ENCODE data around the gene GALM. TPM values are rescaled to one million over a fixed set of nuclear protein-coding genes. Genes with fewer than 3 reads are reported as not detected.
"Not testable (repeated sequence)": the region's sequence is repeated elsewhere in the genome, so short reads cannot be mapped to it uniquely, and the experiment has no call there.

Gene GALM
- total RNA-seq, 5 donors from 2014 or later (not counting 1 experiment from before 2014, with no cell fraction given), result 14.3 to 29.4 (median 17.3) TPM

DNA sequence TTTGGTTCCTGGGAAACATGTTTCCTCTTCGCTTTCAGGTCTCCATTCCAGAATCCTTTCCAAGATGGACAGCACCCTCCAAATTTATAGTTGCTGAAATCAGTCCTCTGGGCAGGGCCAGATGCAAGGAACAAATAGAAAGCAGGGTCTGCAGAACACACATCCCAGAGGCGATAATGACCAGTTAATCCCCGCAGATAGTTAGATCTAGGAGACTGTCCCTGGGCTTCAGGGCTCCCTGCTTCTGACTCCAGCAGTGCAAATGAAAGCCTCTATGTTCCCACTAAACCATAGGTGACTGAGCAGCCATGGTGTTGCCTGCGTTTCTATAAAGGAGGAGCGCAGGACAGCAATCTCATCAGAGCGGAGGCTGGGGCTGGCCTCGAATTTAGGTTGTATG lies 46.5 kb downstream of the GALM start:
- DNase-seq (no peak), ATAC-seq (replicated peaks in 1 of 4) (no peak)
- Histone ChIP-seq H3K4me3 (ENCODE audit: control insufficient read depth in 1 of 2, extremely low read depth in 1 of 2, low read length in 1 of 2) (no peak overlapping the region), H3K27me3 (replicated peaks in 1 of 2; ENCODE audit: control insufficient read depth in 2 of 2, extremely low read depth in 1 of 2, insufficient read depth in 2 of 2, low read length in 1 of 2) (no peaks in the 10 kb centered on the region), H3K36me3 (ENCODE audit: control insufficient read depth in 2 of 2, extremely low read depth in 1 of 2, insufficient read depth in 1 of 2, low read length in 1 of 2) (peaks cover 0 to 12% of the 10 kb centered on the region in 2 donors), H3K4me1 (ENCODE audit: control insufficient read depth in 1 of 2, extremely low read depth in 1 of 2, insufficient read depth in 2 of 2, low read length in 2 of 2) (peaks cover 17 to 42% of the 10 kb centered on the region in 2 experiments), H3K27ac (ENCODE audit: low read length) (no peak overlapping the region), H3K9me3 (no peaks in the 10 kb centered on the region)
- CTCF ChIA-PET, result interaction anchor here in 1 of 2 donors (0.6 kb wide), 1 partner anchor 14 kb away, joined by 3 read pairs; no protein-coding TSS in a partner anchor
- WGBS (ENCODE audit: insufficient coverage), result 100% methylated on average over 2 of the region's 7 CpGs
- Mint-ChIP-seq H3K27me3 (no peaks in the 10 kb centered on the region), H3K4me3 (no peak overlapping the region), H3K36me3 (peaks cover 38% of the 10 kb centered on the region), H3K9me3 (peaks cover 0 to 4% (median 0%) of the 10 kb centered on the region in 3 donors), H3K4me1 (peaks cover 36 to 75% (median 57%) of the 10 kb centered on the region in 3 donors), H3K27ac (peak overlapping the region; percentile 56 to 76)
- POLR2A ChIA-PET, result no interaction called here

DNA sequence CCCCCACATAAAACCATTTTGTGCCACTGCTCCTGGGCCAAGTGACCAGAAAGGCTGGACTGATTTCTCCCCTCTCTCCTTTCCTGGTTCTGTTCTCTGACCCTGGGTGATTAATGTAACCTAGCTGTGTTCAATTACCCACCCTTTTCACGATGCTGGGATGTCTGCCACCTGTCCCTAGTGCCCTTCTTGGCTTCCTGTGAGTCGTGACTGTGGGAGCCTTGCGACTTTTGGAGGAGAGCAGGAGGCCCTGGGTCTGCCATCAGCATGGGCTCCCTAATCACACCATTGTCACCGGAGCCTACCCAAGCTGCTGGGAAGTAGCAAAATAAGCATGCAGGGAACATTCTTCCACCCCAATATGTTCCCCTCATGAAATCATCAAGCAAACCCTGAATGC lies 47.0 kb downstream of the GALM start:
- peaks cover 35 to 71% (median 56%) of the 10 kb centered on the region in 3 donors for H3K4me1 Mint-ChIP-seq
- no peaks in the 10 kb centered on the region for H3K27me3 Mint-ChIP-seq
- ChIA-PET POLR2A (interaction anchor here in 1 of 2 donors (1.2 kb wide), 1 partner anchor 39 kb away, joined by 7 read pairs; the partner anchor contains the start of gene SRSF7), CTCF (interaction anchor here in 1 of 2 donors (1.2 to 1.3 kb wide), 2 partner anchors 31 to 131 kb away, joined by 4 to 9 read pairs; no protein-coding TSS in a partner anchor)
- no peak for ATAC-seq (replicated peaks in 1 of 4)
- WGBS (ENCODE audit: insufficient coverage), result no CpG with 5 or more reads among the region's 4 CpGs
- Histone ChIP-seq H3K9me3 (no peaks in the 10 kb centered on the region), H3K4me3 (ENCODE audit: control insufficient read depth in 1 of 2, extremely low read depth in 1 of 2, low read length in 1 of 2) (no peak overlapping the region), H3K4me1 (ENCODE audit: control insufficient read depth in 1 of 2, extremely low read depth in 1 of 2, insufficient read depth in 2 of 2, low read length in 2 of 2) (peaks cover 17 to 38% of the 10 kb centered on the region in 2 experiments), H3K36me3 (ENCODE audit: control insufficient read depth in 2 of 2, extremely low read depth in 1 of 2, insufficient read depth in 1 of 2, low read length in 1 of 2) (peaks cover 0 to 14% of the 10 kb centered on the region in 2 donors), H3K27ac (ENCODE audit: low read length) (peak overlapping the region; percentile 20), H3K27me3 (replicated peaks in 1 of 2; ENCODE audit: control insufficient read depth in 2 of 2, extremely low read depth in 1 of 2, insufficient read depth in 2 of 2, low read length in 1 of 2) (no peaks in the 10 kb centered on the region)
- H3K36me3 Mint-ChIP-seq, result peaks cover 38% of the 10 kb centered on the region
- H3K27ac Mint-ChIP-seq, result peak overlapping the region; percentile 63 to 76
- H3K9me3 Mint-ChIP-seq, result peaks cover 0 to 4% (median 0%) of the 10 kb centered on the region in 3 donors
- H3K4me3 Mint-ChIP-seq, result no peak overlapping the region
- no peak for DNase-seq

DNA sequence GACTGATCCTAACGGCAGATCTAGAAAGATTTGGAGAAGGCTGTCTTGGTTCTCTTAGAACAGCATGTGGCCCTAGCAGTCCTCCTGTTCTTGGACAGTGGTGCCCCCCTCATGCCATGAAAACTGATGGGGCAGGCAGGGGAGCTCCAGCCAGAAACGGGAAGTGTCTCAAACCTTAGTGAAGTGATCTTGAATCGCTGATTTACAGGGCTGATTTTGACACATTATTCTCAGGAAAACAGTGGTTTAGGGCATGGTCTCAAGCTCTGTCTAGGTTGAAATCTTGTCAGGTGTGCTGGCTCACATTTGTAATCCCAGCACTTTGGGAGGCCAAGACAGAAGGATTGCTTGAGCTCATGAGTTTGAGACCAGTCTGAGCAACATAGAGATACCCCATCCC lies 47.4 kb downstream of the GALM start:
- ATAC-seq (replicated peaks in 1 of 4) (no peak), DNase-seq (no peak)
- no peak overlapping the region for H3K4me3 ChIP-seq (ENCODE audit: control insufficient read depth in 1 of 2, extremely low read depth in 1 of 2, low read length in 1 of 2)
- no peaks in the 10 kb centered on the region for H3K9me3 ChIP-seq
- ChIA-PET CTCF (interaction anchor here in 1 of 2 donors (0.6 to 1.3 kb wide), 6 partner anchors 11 to 204 kb away, joined by 3 to 9 read pairs (median 4); no protein-coding TSS in a partner anchor), POLR2A (interaction anchor here (0.6 to 1.2 kb wide), 4 partner anchors 38 to 108 kb away, joined by 3 to 7 read pairs (median 3); partner anchors contain the start of gene SRSF7 (in 2 of the 2))
- 33% methylated on average over 1 of the region's 3 CpGs for WGBS (ENCODE audit: insufficient coverage)
- H3K9me3 Mint-ChIP-seq, result peaks cover 0 to 4% (median 0%) of the 10 kb centered on the region in 3 donors
- peaks cover 38% of the 10 kb centered on the region for H3K36me3 Mint-ChIP-seq
- H3K36me3 ChIP-seq (ENCODE audit: control insufficient read depth in 2 of 2, extremely low read depth in 1 of 2, insufficient read depth in 1 of 2, low read length in 1 of 2), result peaks cover 0 to 14% of the 10 kb centered on the region in 2 donors
- peak overlapping the region; percentile 63 to 76 for H3K27ac Mint-ChIP-seq
- H3K27me3 Mint-ChIP-seq, result no peaks in the 10 kb centered on the region
- H3K27ac ChIP-seq (ENCODE audit: low read length), result peak overlapping the region; percentile 20
- no peak overlapping the region for H3K4me3 Mint-ChIP-seq
- H3K27me3 ChIP-seq (replicated peaks in 1 of 2; ENCODE audit: control insufficient read depth in 2 of 2, extremely low read depth in 1 of 2, insufficient read depth in 2 of 2, low read length in 1 of 2), result no peaks in the 10 kb centered on the region
- peaks cover 34 to 69% (median 54%) of the 10 kb centered on the region in 3 donors for H3K4me1 Mint-ChIP-seq
- H3K4me1 ChIP-seq (ENCODE audit: control insufficient read depth in 1 of 2, extremely low read depth in 1 of 2, insufficient read depth in 2 of 2, low read length in 2 of 2), result peaks cover 17 to 33% of the 10 kb centered on the region in 2 experiments

DNA sequence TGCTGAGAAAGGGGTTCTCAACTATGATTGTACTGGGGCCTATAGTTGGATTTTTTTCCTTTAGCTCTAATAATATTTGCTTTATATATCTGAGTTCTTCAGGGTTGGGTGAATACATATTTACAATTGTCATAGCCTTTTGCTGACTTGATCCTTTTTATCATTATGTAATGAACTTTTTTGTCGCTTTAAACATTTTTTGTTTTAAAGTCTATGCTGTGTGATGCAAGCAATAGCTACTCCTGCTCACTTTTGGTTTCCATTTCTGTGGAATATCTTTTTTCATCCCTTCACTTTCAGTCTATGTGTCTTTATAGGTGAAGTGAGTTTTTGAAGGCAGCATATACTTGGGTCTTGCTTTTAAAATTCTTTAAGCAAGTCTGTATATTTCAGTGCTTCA lies 49.0 kb downstream of the GALM start:
- H3K27me3 Mint-ChIP-seq; ATAC-seq (replicated peaks in 1 of 4); H3K9me3 ChIP-seq; H3K4me3 Mint-ChIP-seq; H3K9me3 Mint-ChIP-seq; POLR2A ChIA-PET; H3K27ac ChIP-seq (ENCODE audit: low read length); H3K4me3 ChIP-seq (ENCODE audit: control insufficient read depth in 1 of 2, extremely low read depth in 1 of 2, low read length in 1 of 2); DNase-seq; H3K27me3 ChIP-seq (replicated peaks in 1 of 2; ENCODE audit: control insufficient read depth in 2 of 2, extremely low read depth in 1 of 2, insufficient read depth in 2 of 2, low read length in 1 of 2): not testable (repeated sequence)
- no CpG with 5 or more reads among the region's 1 CpG for whole genome bisulfite sequencing (ENCODE audit: insufficient coverage)
- H3K4me1 ChIP-seq (ENCODE audit: control insufficient read depth in 1 of 2, extremely low read depth in 1 of 2, insufficient read depth in 2 of 2, low read length in 2 of 2), result peaks cover 5 to 20% of the 10 kb centered on the region in 2 experiments
- peak overlapping the region; percentile 66 to 77 for H3K27ac Mint-ChIP-seq
- H3K36me3 Mint-ChIP-seq, result peaks cover 41% of the 10 kb centered on the region
- CTCF ChIA-PET, result interaction anchor here in 1 of 2 donors (1.3 kb wide), 1 partner anchor 136 kb away, joined by 3 read pairs; no protein-coding TSS in a partner anchor
- H3K36me3 ChIP-seq (ENCODE audit: control insufficient read depth in 2 of 2, extremely low read depth in 1 of 2, insufficient read depth in 1 of 2, low read length in 1 of 2), result peaks cover 0 to 17% of the 10 kb centered on the region in 2 donors
- H3K4me1 Mint-ChIP-seq, result peaks cover 18 to 53% (median 38%) of the 10 kb centered on the region in 3 donors

DNA sequence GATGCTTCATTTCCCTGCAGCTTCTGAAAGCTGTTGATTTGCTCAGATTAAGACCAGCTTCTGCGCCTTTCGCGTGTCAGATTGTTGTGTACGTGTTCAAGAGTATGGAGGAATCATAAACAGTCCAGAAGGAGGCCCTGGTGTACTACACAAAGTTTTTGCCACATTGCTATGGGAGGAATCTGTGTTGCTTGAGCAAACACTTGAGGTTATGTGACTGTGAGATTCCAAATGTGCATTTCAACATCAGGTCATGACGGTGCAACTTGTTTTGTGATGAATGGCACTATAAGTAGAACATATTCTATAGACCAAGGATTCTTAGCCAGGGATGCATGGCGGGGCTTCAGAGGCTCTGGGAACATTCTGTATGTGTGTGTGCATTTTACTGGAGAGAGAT lies 50.3 kb downstream of the GALM start:
- H3K4me1 Mint-ChIP-seq, result peaks cover 21 to 51% (median 38%) of the 10 kb centered on the region in 3 donors
- Histone ChIP-seq H3K4me1 (ENCODE audit: control insufficient read depth in 1 of 2, extremely low read depth in 1 of 2, insufficient read depth in 2 of 2, low read length in 2 of 2) (peaks cover 2 to 8% of the 10 kb centered on the region in 2 experiments), H3K36me3 (ENCODE audit: control insufficient read depth in 2 of 2, extremely low read depth in 1 of 2, insufficient read depth in 1 of 2, low read length in 1 of 2) (peaks cover 0 to 17% of the 10 kb centered on the region in 2 donors), H3K27ac (ENCODE audit: low read length) (no peak overlapping the region), H3K9me3 (no peaks in the 10 kb centered on the region), H3K27me3 (replicated peaks in 1 of 2; ENCODE audit: control insufficient read depth in 2 of 2, extremely low read depth in 1 of 2, insufficient read depth in 2 of 2, low read length in 1 of 2) (no peaks in the 10 kb centered on the region), H3K4me3 (ENCODE audit: control insufficient read depth in 1 of 2, extremely low read depth in 1 of 2, low read length in 1 of 2) (no peak overlapping the region)
- CTCF ChIA-PET, result interaction anchor here in 1 of 2 donors (0.8 kb wide), 1 partner anchor 135 kb away, joined by 3 read pairs; no protein-coding TSS in a partner anchor
- no peak for ATAC-seq (replicated peaks in 1 of 4)
- H3K9me3 Mint-ChIP-seq, result peaks cover 0 to 8% (median 4%) of the 10 kb centered on the region in 3 donors
- DNase-seq, result no peak
- no peaks in the 10 kb centered on the region for H3K27me3 Mint-ChIP-seq
- H3K4me3 Mint-ChIP-seq, result no peak overlapping the region
- peaks cover 51% of the 10 kb centered on the region for H3K36me3 Mint-ChIP-seq
- H3K27ac Mint-ChIP-seq, result peak overlapping the region in 1 of 2 donors; percentile 16
- POLR2A ChIA-PET, result no interaction called here
- WGBS (ENCODE audit: insufficient coverage), result 89% methylated on average over 4 of the region's 6 CpGs

DNA sequence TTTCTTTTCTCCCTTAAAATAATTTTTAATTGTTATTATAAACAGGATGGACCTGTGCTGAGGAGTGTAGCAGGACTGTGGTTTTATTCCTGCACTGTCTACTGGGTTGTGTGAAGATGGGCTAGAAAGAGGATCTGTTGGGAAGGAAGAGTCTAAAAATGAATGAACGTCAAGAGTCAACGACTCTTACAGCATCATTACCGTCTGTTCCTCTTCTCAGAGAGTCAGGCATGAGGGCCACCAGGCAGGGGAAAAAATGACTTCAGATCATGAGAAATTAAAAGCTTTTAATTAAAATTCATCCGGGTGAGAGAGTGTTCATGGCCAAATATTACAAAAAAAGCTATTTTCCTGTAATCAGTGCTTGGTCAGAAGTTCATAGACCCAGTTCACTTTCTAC lies 52.7 kb downstream of the GALM start:
- ATAC-seq (replicated peaks in 1 of 4) (no peak), DNase-seq (no peak)
- no peaks in the 10 kb centered on the region for H3K27me3 Mint-ChIP-seq
- H3K36me3 Mint-ChIP-seq, result peaks cover 38% of the 10 kb centered on the region
- no CpG with 5 or more reads among the region's 4 CpGs for WGBS (ENCODE audit: insufficient coverage)
- peaks cover 0 to 4% (median 3%) of the 10 kb centered on the region in 3 donors for H3K9me3 Mint-ChIP-seq
- Histone ChIP-seq H3K9me3 (no peaks in the 10 kb centered on the region), H3K4me1 (ENCODE audit: control insufficient read depth in 1 of 2, extremely low read depth in 1 of 2, insufficient read depth in 2 of 2, low read length in 2 of 2) (peaks cover 14 to 22% of the 10 kb centered on the region in 2 experiments), H3K27ac (ENCODE audit: low read length) (no peak overlapping the region), H3K27me3 (replicated peaks in 1 of 2; ENCODE audit: control insufficient read depth in 2 of 2, extremely low read depth in 1 of 2, insufficient read depth in 2 of 2, low read length in 1 of 2) (no peaks in the 10 kb centered on the region), H3K4me3 (ENCODE audit: control insufficient read depth in 1 of 2, extremely low read depth in 1 of 2, low read length in 1 of 2) (no peak overlapping the region), H3K36me3 (ENCODE audit: control insufficient read depth in 2 of 2, extremely low read depth in 1 of 2, insufficient read depth in 1 of 2, low read length in 1 of 2) (peaks cover 0 to 13% of the 10 kb centered on the region in 2 donors)
- CTCF ChIA-PET, result interaction anchor here in 1 of 2 donors (1.1 to 1.4 kb wide), 2 partner anchors 135 to 136 kb away, joined by 3 to 4 read pairs; no protein-coding TSS in a partner anchor
- peaks cover 30 to 54% (median 46%) of the 10 kb centered on the region in 3 donors for H3K4me1 Mint-ChIP-seq
- no peak overlapping the region for H3K27ac Mint-ChIP-seq
- POLR2A ChIA-PET, result interaction anchor here in 1 of 2 donors (0.6 kb wide), 1 partner anchor 520 kb away, joined by 3 read pairs; no protein-coding TSS in a partner anchor
- H3K4me3 Mint-ChIP-seq, result no peak overlapping the region
